Measurements from ENCODE around the gene TMPRSS6.

The TMPRSS6 gene

GRCh38 chr22:37059876-37060449, 49.5 kb downstream of the TMPRSS6 start:
- TF ChIP-seq, protein P1, sequence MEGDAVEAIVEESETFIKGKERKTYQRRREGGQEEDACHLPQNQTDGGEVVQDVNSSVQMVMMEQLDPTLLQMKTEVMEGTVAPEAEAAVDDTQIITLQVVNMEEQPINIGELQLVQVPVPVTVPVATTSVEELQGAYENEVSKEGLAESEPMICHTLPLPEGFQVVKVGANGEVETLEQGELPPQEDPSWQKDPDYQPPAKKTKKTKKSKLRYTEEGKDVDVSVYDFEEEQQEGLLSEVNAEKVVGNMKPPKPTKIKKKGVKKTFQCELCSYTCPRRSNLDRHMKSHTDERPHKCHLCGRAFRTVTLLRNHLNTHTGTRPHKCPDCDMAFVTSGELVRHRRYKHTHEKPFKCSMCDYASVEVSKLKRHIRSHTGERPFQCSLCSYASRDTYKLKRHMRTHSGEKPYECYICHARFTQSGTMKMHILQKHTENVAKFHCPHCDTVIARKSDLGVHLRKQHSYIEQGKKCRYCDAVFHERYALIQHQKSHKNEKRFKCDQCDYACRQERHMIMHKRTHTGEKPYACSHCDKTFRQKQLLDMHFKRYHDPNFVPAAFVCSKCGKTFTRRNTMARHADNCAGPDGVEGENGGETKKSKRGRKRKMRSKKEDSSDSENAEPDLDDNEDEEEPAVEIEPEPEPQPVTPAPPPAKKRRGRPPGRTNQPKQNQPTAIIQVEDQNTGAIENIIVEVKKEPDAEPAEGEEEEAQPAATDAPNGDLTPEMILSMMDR (IDR thresholded peaks at IDR 0.05; ENCODE audit: insufficient read depth, low read depth, low read length, missing control alignments) = no peak
- DNase-seq (ENCODE audit: low read depth) = no peak
- no peak overlapping the region for H3K4me3 ChIP-seq (ENCODE audit: low read depth, low read length)

GRCh38 chr22:37058917-37059701, 50.4 kb downstream of the TMPRSS6 start:
- TF ChIP-seq, protein P1 (IDR thresholded peaks at IDR 0.05; ENCODE audit: insufficient read depth, low read depth, low read length, missing control alignments) = no peak
- H3K4me3 ChIP-seq (ENCODE audit: low read depth, low read length) = no peak overlapping the region
- no peak for DNase-seq (ENCODE audit: low read depth)

DNA sequence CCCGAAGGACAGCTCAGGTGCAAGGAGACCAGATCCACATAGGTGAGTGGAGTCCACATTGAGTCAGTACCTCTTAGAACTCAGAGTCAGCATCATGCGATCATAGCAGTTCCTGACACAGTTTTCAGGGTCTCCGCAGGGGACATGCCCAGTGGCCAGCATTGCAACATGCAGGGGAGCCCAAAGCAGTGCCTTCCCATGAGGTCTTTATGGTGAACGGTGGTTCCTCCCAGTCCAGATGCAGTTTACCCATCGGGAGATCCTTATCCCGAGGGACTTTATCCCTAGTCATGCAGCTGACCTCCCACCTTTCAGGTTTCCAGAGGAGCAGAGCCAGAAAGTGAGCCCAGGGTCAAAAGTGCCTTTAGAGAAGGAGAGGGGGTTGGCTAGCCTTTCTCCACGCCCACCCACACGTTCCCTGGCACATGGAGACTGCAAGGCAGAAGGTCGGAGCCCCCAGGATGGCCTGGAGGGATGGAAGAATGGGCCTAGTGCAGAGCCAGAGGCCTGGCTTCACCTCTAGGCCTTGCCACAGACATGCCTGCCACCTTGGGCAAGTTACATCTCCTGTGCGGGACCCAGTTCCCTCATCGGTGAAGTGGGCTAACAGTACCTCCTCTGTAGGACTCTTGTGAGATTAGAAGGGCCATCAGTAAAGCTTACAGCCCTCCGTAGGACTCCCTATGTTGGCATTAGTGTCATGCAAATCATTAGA, 51.6 kb downstream of the TMPRSS6 start:
- TF ChIP-seq, protein P1 (IDR thresholded peaks at IDR 0.05; ENCODE audit: insufficient read depth, low read depth, low read length, missing control alignments) = no peak
- no peak overlapping the region for H3K4me3 ChIP-seq (ENCODE audit: low read depth, low read length)
- DNase-seq (ENCODE audit: low read depth) = no peak

DNA sequence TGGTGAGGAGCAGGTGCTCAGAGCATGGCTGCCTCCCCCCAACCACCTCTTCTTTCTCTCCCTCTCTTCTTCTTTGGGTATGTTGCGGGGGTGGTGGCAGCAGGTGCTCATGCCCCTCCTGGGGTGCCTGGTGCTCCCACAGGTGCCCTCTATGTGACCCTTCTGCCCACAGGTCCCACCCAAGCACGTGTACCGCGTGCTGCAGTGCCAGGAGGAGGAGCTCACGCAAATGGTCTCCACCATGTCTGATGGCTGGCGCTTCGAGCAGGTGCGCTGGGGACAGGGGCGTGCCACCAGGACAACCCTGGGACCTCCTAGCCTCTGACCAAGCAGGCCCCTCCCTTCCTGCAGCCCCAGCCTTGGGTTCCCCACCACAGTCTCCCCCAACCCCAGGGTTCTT, 52.3 kb downstream of the TMPRSS6 start:
- no peak for DNase-seq (ENCODE audit: low read depth)
- TF ChIP-seq, protein P1 (IDR thresholded peaks at IDR 0.05; ENCODE audit: insufficient read depth, low read depth, low read length, missing control alignments) = no peak
- no peak overlapping the region for H3K4me3 ChIP-seq (ENCODE audit: low read depth, low read length)

- TF ChIP-seq, protein P1 (IDR thresholded peaks at IDR 0.05; ENCODE audit: insufficient read depth, low read depth, low read length, missing control alignments) = no peak
- no peak overlapping the region for H3K4me3 ChIP-seq (ENCODE audit: low read depth, low read length)
- no peak for DNase-seq (ENCODE audit: low read depth)
Measured at GRCh38 chr22:37056246-37056645, 53.3 kb downstream of the TMPRSS6 start.

DNA sequence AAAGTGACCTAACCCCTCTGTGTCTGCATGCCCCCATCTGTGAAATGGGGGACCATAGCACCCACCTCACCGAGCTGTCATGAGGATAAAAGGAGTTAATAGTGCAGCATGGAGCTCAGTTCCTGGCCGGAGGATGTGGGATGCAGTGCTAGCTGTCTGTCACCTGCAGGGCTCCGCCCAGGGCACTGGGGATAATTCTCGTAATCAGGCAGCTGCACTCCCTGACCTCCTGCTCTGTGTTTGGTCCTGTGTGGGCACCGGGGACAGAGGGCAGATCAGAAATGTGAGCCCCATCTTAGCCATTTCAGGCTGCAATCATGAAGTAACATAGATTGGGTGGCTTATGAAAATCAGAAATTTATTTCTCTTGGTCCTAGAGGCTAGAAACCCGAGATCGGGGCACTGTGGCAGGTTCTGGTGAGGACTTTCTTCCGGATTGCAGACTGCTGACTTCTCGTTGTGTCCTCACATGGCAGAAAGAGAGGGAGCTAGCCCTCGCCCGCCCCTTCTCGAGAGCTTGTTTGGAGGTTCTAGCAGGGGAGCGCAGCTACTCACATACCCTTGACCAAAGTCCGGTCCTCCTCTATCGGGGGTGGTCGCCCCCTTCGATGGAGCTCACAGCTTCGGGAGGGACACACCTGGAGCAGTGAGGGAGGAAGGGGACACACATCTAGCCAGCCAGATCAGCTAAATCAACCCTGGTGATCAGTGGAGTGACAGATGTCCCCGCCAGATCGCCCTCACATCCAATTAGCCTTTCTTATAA, 54.7 kb downstream of the TMPRSS6 start:
- TF ChIP-seq, protein P1 (IDR thresholded peaks at IDR 0.05; ENCODE audit: insufficient read depth, low read depth, low read length, missing control alignments) = no peak
- DNase-seq (ENCODE audit: low read depth) = no peak
- no peak overlapping the region for H3K4me3 ChIP-seq (ENCODE audit: low read depth, low read length)
